Adrenal gland (tissue), 12 donors: ENCODE data around the gene RETREG3. TPM values are rescaled to one million over a fixed set of nuclear protein-coding genes. Genes with fewer than 3 reads are reported as not detected.
"Not testable (repeated sequence)": the region's sequence is repeated elsewhere in the genome, so short reads cannot be mapped to it uniquely, and the experiment has no call there.

Experiments
- DNase-seq, 7 donors: peaks; one replicate each; pipeline ENCODE4 v3.0.0-alpha.2; 2019 to 2020
- H3K27ac ChIP-seq, 5 donors: fragments of 200-600 bp; sonication (generic) in 4 of 5; 1 replicate in 3 of 5; 2 replicates in 2 of 5; pipeline versions ENCODE4 v1.5.1 to v1.8.0; 2016 to 2020; ENCODE audit warnings: mild to moderate bottlenecking in 1 of 5
- H3K27me3 ChIP-seq: fragments of 200-600 bp; 2 replicates; pipeline ENCODE4 v1.8.0; 2021
- H3K36me3 ChIP-seq, 2 donors: fragments of 200-600 bp; replicated peaks in 1 of 2; 1 replicate in 1 of 2; 2 replicates in 1 of 2; pipeline versions ENCODE4 v1.5.1 to v1.8.0; 2018 to 2022
- H3K4me1 ChIP-seq, 2 donors: fragments of 200-600 bp; replicated peaks in 1 of 2; 1 replicate in 1 of 2; 2 replicates in 1 of 2; pipeline versions ENCODE4 v1.5.1 to v1.8.0; 2018 to 2021
- H3K4me3 ChIP-seq, 4 donors: fragments of 200-600 bp; sonication (generic) in 3 of 4; one replicate each; pipeline ENCODE4 v1.5.1; 2016 to 2018
- H3K9me3 ChIP-seq, 3 donors: fragments of 200-600 bp; sonication (generic) in 1 of 3; replicated peaks in 1 of 3; 1 replicate in 2 of 3; 2 replicates in 1 of 3; pipeline versions ENCODE4 v1.5.1 to v1.8.0; 2016 to 2021
- POLR2A ChIP-seq, 2 donors: fragments of 450-650 bp; IDR thresholded peaks; one replicate each; pipeline ENCODE4 v1.6.1; 2017; ENCODE audit warnings: antibody characterized with exemption in 2 of 2, mild to moderate bottlenecking in 2 of 2, moderate library complexity in 1 of 2
- WGBS, 4 donors: extraction: QIAGEN DNeasy Blood & Tissue Kit in 2 of 4; methylation state at CpG; one replicate each; pipeline versions ENCODE4 v1.1.5 to v1.1.7; 2013 to 2017; 5-methylcytosine and 5-hydroxymethylcytosine counted together
- intact Hi-C, 2 donors: fragments of 100-400 bp; cut with DNase I; formaldehyde crosslinking; loops; one replicate each; pipeline versions ENCODE4 v1.14.1 to v1.15.0; 2022 to 2023
- polyA plus RNA-seq, 3 donors: library from polyadenylated mRNA; stranded (reverse); fragments of 200-250 nt in 2 of 3; fragments of 350-450 nt in 1 of 3; fragmentation: Illumina TruSeq in 1 of 3; extraction: RNeasy Lipid Tissue Mini Kit (QIAGEN cat#74804) in 1 of 3; gene quantifications; one replicate each; pipeline ENCODE4 v1.2.3, GENCODE V29; 2013 to 2014
- total RNA-seq, 9 donors: library from RNA; depleted of rRNA in 4 of 9; stranded (reverse); fragments of >200 nt in 4 of 9; fragments of 120-200 nt in 1 of 9; fragmentation: NEBNext Ultra II Directional in 1 of 9; extraction: Animal tissue kit (Norgen Biotek cat#: 25700) in 1 of 9; gene quantifications; one replicate each; pipeline versions ENCODE4 v1.1.0 to v1.2.4, GENCODE V29; 2013 to 2023
- TF ChIP-seq, protein P1 (sequence below), 6 experiments: fragments of 450-650 bp in 4 of 6; fragments of 200-600 bp in 2 of 6; sonication (generic) in 1 of 6; IDR thresholded peaks; 1 replicate in 5 of 6; 2 replicates in 1 of 6; pipeline versions ENCODE4 v1.5.1 to v1.8.0; 2016 to 2021; ENCODE audit warnings: antibody characterized with exemption in 6 of 6, mild to moderate bottlenecking in 2 of 6, moderate library complexity in 1 of 6
- donor health status: healthy with polysubstance abuse.
- donor health status: Bipolar disorder and iron deficiency.
- donor health status: DM: yes; HTN: yes; CAD: no.
- donor health status: DM: no; HTN: no; CAD: no.
- donor health status: DM: no; HTN: no; CAD: no.
- donor health status: DM: yes; HTN: yes; CAD: no.

The RETREG3 gene
- total and polyA plus RNA-seq, 12 donors = 27.1 to 167 (median 72.1) TPM

DNA sequence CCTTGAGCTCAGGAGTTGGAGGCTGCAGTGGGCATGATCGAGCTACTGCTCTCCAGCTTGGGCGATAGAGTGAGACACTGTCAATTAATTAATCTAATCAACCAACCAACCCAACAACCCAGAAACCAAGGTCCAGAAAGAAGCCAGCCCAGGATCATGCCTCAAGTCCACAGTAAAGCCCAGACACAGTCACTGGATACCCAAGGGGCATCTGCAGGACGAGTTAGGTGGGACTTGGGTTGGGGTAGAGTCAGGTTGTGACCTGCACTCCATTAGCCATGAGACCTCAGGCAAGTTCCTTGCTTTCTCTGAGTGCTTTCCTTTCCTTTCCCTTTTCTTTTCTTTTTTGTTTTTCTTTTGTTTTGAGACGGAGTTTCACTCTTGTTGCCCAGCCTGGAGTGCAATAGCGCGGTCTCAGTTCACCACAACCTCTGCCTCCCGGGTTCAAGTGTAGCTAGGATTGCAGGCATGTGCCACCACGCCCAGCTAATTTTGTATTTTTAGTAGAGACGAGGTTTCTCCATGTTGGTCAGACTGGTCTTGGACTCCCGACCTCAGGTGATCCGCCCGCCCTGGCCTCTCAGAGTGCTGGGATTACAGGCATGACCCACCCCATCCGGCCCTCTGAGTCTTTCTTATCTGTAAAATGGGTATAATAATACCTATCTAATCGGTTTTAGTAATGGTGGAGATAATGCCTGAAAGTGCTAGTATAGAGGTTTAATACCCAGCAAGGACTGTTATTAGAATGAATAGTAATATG lies 60.0 kb downstream of the RETREG3 start:
- H3K27me3 ChIP-seq = no peaks in the 10 kb centered on the region
- H3K4me1 ChIP-seq = peaks cover 18 to 20% of the 10 kb centered on the region in 2 donors
- intact Hi-C loops = no loop called here
- no peaks in the 10 kb centered on the region for H3K36me3 ChIP-seq
- no peaks in the 10 kb centered on the region for H3K9me3 ChIP-seq
- WGBS, 4 donors = 77 to 84% (median 79%) methylated on average over 14 of the region's 14 CpGs
- no peak for TF ChIP-seq POLR2A (IDR thresholded peaks at IDR 0.05)
- TF ChIP-seq, protein P1, sequence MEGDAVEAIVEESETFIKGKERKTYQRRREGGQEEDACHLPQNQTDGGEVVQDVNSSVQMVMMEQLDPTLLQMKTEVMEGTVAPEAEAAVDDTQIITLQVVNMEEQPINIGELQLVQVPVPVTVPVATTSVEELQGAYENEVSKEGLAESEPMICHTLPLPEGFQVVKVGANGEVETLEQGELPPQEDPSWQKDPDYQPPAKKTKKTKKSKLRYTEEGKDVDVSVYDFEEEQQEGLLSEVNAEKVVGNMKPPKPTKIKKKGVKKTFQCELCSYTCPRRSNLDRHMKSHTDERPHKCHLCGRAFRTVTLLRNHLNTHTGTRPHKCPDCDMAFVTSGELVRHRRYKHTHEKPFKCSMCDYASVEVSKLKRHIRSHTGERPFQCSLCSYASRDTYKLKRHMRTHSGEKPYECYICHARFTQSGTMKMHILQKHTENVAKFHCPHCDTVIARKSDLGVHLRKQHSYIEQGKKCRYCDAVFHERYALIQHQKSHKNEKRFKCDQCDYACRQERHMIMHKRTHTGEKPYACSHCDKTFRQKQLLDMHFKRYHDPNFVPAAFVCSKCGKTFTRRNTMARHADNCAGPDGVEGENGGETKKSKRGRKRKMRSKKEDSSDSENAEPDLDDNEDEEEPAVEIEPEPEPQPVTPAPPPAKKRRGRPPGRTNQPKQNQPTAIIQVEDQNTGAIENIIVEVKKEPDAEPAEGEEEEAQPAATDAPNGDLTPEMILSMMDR (IDR thresholded peaks at IDR 0.05) = no peak
- no peak for DNase-seq
- no peak overlapping the region for H3K27ac ChIP-seq
- no peak overlapping the region for H3K4me3 ChIP-seq

DNA sequence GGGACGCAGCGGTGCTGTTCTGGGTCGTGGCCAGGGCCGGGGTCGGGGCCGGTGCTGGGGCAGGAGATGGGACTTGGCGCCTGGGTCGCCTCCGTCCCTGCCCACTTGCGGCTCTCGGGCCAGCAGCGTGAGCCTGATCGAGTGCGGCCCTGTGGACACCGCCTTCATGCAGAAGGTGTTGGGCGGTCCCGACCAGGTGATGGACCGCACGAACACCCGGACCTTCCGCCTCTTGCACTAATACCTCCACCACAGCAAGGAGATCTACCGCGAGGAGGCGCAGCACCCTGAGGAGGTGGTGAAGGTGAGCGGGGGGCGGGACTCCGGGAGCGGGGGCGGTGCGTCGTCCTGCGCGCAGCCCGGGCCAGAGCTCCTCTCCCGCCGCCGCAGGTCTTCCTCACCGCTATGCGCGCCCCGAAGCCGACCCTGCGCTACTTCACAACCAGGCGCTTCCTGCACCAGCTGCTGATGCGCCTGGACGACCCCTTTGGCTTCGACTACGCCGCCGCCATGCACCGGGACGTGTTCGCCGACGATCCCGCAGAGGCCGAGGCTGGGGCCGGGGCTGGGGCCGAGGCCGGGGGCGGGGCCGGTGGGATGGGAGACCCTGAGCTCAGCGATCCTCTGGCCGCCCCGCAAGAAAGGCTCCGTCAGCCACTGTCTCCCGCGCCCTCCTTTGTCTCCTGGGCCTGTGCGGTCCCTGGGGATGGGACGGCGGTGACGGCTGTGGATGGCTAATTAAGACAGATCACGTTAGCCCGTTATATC lies 60.9 kb downstream of the RETREG3 start:
- 7 to 53% (median 19%) methylated on average over 3 to 74 of the region's 74 CpGs for WGBS, 4 donors
- Histone ChIP-seq H3K27ac (no peak overlapping the region), H3K9me3 (no peaks in the 10 kb centered on the region), H3K4me1 (peaks cover 9 to 11% of the 10 kb centered on the region in 2 donors), H3K4me3 (peak overlapping the region in 1 of 4 donors; percentile 47), H3K27me3 (no peaks in the 10 kb centered on the region), H3K36me3 (peaks cover 0 to 5% of the 10 kb centered on the region in 2 donors)
- DNase-seq = peak; percentile 72 to 86 (median 79)
- TF ChIP-seq POLR2A (IDR thresholded peaks at IDR 0.05) = no peak
- TF ChIP-seq, protein P1 (IDR thresholded peaks at IDR 0.05) = peak in 5 of 6 experiments; percentile 38 to 54 (median 42)
- intact Hi-C loops = no loop called here

DNA sequence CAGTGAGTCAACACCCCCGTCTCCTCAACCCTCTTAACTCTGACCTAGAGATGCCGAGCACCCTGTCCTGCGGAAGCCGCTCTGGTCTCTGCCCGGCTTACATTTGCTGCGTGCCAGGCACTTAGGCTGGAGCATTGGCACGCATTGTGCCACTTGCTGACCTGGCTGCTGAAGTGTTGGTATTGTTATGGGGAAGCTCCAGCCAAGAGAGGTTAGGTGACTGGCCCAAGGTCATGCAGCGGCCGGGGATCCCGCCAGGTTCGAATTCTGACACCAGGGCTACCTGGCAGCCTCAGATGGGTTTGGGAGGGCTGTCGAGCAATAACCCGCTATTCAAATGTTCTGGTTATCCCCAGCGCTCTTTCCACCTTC lies 61.5 kb downstream of the RETREG3 start:
- H3K27me3 ChIP-seq = no peaks in the 10 kb centered on the region
- WGBS, 4 donors = 65 to 85% (median 73%) methylated on average over 12 to 14 of the region's 14 CpGs; no CpG with 5 or more reads in 1 of the 4 donors
- no peak overlapping the region for H3K27ac ChIP-seq
- H3K4me1 ChIP-seq = peaks cover 8 to 10% of the 10 kb centered on the region in 2 donors
- intact Hi-C loops = no loop called here
- H3K4me3 ChIP-seq = no peak overlapping the region
- H3K9me3 ChIP-seq = no peaks in the 10 kb centered on the region
- peaks cover 0 to 11% of the 10 kb centered on the region in 2 donors for H3K36me3 ChIP-seq
- TF ChIP-seq, protein P1 (IDR thresholded peaks at IDR 0.05) = no peak
- TF ChIP-seq POLR2A (IDR thresholded peaks at IDR 0.05) = no peak
- no peak for DNase-seq

DNA sequence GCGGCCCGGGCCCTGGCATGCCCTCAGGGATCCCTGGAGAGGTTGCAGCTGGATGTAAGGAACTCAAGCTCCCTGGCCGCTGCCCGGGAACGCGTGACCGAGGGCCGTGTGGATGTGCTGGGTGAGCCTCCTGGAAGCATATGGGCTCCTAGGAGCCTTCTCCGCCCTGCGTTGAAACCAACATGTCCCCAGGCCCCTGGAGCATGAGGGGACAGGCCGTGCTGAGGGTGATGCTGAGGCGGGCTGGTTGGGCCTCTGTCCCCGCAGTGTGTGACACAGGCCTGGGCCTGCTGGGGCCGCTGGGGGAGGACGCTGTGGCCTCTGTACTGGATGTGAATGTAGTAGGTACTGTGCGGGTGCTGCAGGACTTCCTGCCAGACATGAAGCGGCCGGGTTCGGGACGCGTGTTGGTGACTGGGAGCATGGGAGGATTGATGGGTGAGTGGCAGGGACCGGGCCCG lies 62.1 kb downstream of the RETREG3 start:
- peaks cover 8 to 10% of the 10 kb centered on the region in 2 donors for H3K4me1 ChIP-seq
- no peak overlapping the region for H3K4me3 ChIP-seq
- no peaks in the 10 kb centered on the region for H3K27me3 ChIP-seq
- WGBS, 4 donors = 85 to 96% (median 88%) methylated on average over 15 to 23 of the region's 23 CpGs
- intact Hi-C loops = no loop called here
- H3K27ac ChIP-seq = no peak overlapping the region
- no peaks in the 10 kb centered on the region for H3K9me3 ChIP-seq
- peaks cover 0 to 18% of the 10 kb centered on the region in 2 donors for H3K36me3 ChIP-seq
- no peak for TF ChIP-seq POLR2A (IDR thresholded peaks at IDR 0.05)
- TF ChIP-seq, protein P1 (IDR thresholded peaks at IDR 0.05) = no peak
- no peak for DNase-seq

DNA sequence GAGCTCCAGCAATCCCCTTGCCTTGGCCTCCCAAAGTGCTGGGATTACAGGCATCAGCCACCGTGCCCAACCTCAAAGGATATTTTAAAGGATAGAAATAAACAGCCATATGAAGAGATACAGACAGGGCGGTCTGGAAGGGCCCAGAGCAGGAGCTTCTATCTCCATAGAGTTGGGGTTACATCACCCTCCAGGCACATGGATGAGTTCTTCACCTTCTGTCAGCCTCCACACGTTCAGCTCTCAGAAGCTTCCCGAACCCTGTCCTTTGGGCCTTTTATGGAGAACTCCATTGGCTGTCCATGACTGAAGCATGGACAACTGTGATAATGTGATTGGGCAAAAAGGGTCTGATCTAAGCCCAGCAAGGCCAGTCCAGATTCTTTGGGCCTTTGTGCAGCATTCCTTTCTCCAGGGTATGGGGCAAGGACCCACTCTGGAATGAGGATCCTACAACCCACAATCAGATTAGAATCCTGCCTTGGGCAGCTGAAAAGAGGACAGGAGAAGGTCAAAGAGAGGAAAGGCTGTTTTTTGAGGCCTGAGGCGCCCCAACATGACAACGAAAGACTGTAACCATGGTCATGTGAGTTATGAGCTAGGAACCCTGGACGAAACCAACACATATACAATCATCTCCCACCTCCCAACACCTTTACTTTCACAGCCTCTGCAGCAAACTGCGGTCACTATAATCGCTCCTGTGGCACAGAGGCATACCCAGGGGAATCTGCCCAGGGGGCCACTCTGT lies 63.2 kb downstream of the RETREG3 start:
- intact Hi-C loops = not testable (repeated sequence)

More for the DNA sequence above, 63.2 kb downstream of the RETREG3 start:
- 84 to 89% (median 88%) methylated on average over 8 to 9 of the region's 9 CpGs for WGBS, 4 donors
- H3K27ac ChIP-seq, H3K9me3 ChIP-seq, H3K4me3 ChIP-seq, DNase-seq, H3K27me3 ChIP-seq: not testable (repeated sequence)
- Histone ChIP-seq H3K4me1 (peaks cover 8 to 10% of the 10 kb centered on the region in 2 donors), H3K36me3 (peaks cover 0 to 28% of the 10 kb centered on the region in 2 donors)
